WTC11 (cell line): Measurements from ENCODE around the gene CLNK. TPM values are rescaled to one million over a fixed set of nuclear protein-coding genes. Genes with fewer than 3 reads are reported as not detected.

Source experiments
- ATAC-seq: fragments of 200-7000 bp; cut with Tn5 transposase; 2 replicates; pipeline ENCODE4 v1.10.0; 2021; ENCODE audit warnings: mild to moderate bottlenecking, moderate library complexity
- CTCF ChIA-PET: fragments of 300-600 bp; sonication (Branson Sonifier 250); formaldehyde crosslinking; loops from one replicate; lab custom pipeline; 2021; ENCODE audit warnings: antibody characterized with exemption; lab: Charles Lee
- POLR2A ChIA-PET: fragments of 350-600 bp; sonication (Branson Sonifier 250); formaldehyde crosslinking; loops from one replicate; lab custom pipeline; 2021; ENCODE audit warnings: antibody characterized with exemption; lab: Charles Lee
- DNase-seq: peaks from one replicate; pipeline ENCODE4 v3.0.0; 2021; ENCODE audit warnings: low spot score
- H3K27ac Mint-ChIP-seq: 2 replicates; pipeline ENCODE4 v1.8.0; 2021; ENCODE audit warnings: mixed read lengths
- H3K27me3 Mint-ChIP-seq: 2 replicates; pipeline ENCODE4 v1.8.0; 2021; ENCODE audit warnings: low read depth, mild to moderate bottlenecking, moderate library complexity, mixed read lengths
- H3K36me3 Mint-ChIP-seq: 2 replicates; pipeline ENCODE4 v1.8.0; 2021; ENCODE audit warnings: mixed read lengths
- H3K4me1 Mint-ChIP-seq: 2 replicates; pipeline ENCODE4 v1.8.0; 2022; ENCODE audit warnings: mixed read lengths
- H3K4me3 Mint-ChIP-seq: 2 replicates; pipeline ENCODE4 v1.8.0; 2021; ENCODE audit warnings: mild to moderate bottlenecking, moderate library complexity, mixed read lengths
- H3K9me3 Mint-ChIP-seq: 2 replicates; pipeline ENCODE4 v1.8.0; 2021; ENCODE audit warnings: mixed read lengths
- AFF4 ChIP-seq: sonication (generic); formaldehyde crosslinking; IDR thresholded peaks from 2 replicates; pipeline ENCODE4 v1.8.1; 2023; ENCODE audit warnings: mild to moderate bottlenecking, missing genetic modification reagents, borderline replicate concordance
- E2F4 ChIP-seq: sonication (generic); formaldehyde crosslinking; IDR thresholded peaks from 2 replicates; pipeline ENCODE4 v1.8.1; 2022; ENCODE audit warnings: low read depth, mild to moderate bottlenecking, moderate library complexity, missing genetic modification reagents, borderline replicate concordance
- ELF4 ChIP-seq: sonication (generic); formaldehyde crosslinking; IDR thresholded peaks from 2 replicates; pipeline ENCODE4 v1.8.1; 2022; ENCODE audit warnings: low read depth, mild to moderate bottlenecking, moderate library complexity, missing genetic modification reagents
- FOXK1 ChIP-seq: sonication (generic); formaldehyde crosslinking; IDR thresholded peaks from 2 replicates; pipeline ENCODE4 v1.8.0; 2022; ENCODE audit warnings: mild to moderate bottlenecking, moderate library complexity, missing genetic modification reagents
- GRHL2 ChIP-seq: fragments of 250-450 bp; sonication (Bioruptor Pico); IDR thresholded peaks from 2 replicates; pipeline ENCODE4 v1.8.0; 2022; ENCODE audit warnings: mild to moderate bottlenecking, moderate library complexity; ENCODE audit not compliant: insufficient replicate concordance, severe bottlenecking
- HMGA2 ChIP-seq: fragments of 250-450 bp; sonication (Bioruptor Pico); IDR thresholded peaks from 2 replicates; pipeline ENCODE4 v1.4.0; 2021; ENCODE audit warnings: mild to moderate bottlenecking, moderate library complexity
- IRF1 ChIP-seq: sonication (generic); formaldehyde crosslinking; IDR thresholded peaks from 2 replicates; pipeline ENCODE4 v1.8.0; 2023; ENCODE audit warnings: missing genetic modification reagents
- KAT7 ChIP-seq: sonication (generic); formaldehyde crosslinking; IDR thresholded peaks from 2 replicates; pipeline ENCODE4 v1.8.1; 2023; ENCODE audit warnings: missing genetic modification reagents, mild to moderate bottlenecking, borderline replicate concordance
- MAX ChIP-seq: sonication (generic); formaldehyde crosslinking; IDR thresholded peaks from 2 replicates; pipeline ENCODE4 v1.8.0; 2022; ENCODE audit warnings: mild to moderate bottlenecking, missing genetic modification reagents
- MYBL2 ChIP-seq: sonication (generic); formaldehyde crosslinking; IDR thresholded peaks from 2 replicates; pipeline ENCODE4 v1.8.1; 2023; ENCODE audit warnings: mild to moderate bottlenecking, moderate library complexity, missing genetic modification reagents
- NFYB ChIP-seq: sonication (generic); formaldehyde crosslinking; conservative IDR thresholded peaks from 2 replicates; pipeline ENCODE4 v1.8.0; 2022; ENCODE audit warnings: low read depth, missing genetic modification reagents
- NR3C1 ChIP-seq: sonication (generic); formaldehyde crosslinking; conservative IDR thresholded peaks from 2 replicates; pipeline ENCODE4 v1.8.1; 2023; ENCODE audit warnings: low read depth, mild to moderate bottlenecking, missing genetic modification reagents
- PRRX2 ChIP-seq: fragments of 250-450 bp; sonication (Bioruptor Pico); IDR thresholded peaks from 2 replicates; pipeline ENCODE4 v1.8.0; 2021; ENCODE audit warnings: mild to moderate bottlenecking
- SOX15 ChIP-seq: fragments of 250-450 bp; sonication (Bioruptor Pico); IDR thresholded peaks from 2 replicates; pipeline ENCODE4 v1.9.0; 2021; ENCODE audit warnings: mild to moderate bottlenecking
- SP1 ChIP-seq: sonication (generic); formaldehyde crosslinking; conservative IDR thresholded peaks from 2 replicates; pipeline ENCODE4 v1.8.1; 2022; ENCODE audit warnings: missing genetic modification reagents
- USF1 ChIP-seq: sonication (generic); formaldehyde crosslinking; IDR thresholded peaks from 2 replicates; pipeline ENCODE4 v1.8.0; 2022; ENCODE audit warnings: mild to moderate bottlenecking, missing genetic modification reagents
- USF2 ChIP-seq: sonication (generic); formaldehyde crosslinking; IDR thresholded peaks from 2 replicates; pipeline ENCODE4 v1.8.1; 2023; ENCODE audit warnings: mild to moderate bottlenecking, missing genetic modification reagents, moderate library complexity
- ZBTB21 ChIP-seq: sonication (generic); formaldehyde crosslinking; IDR thresholded peaks from 2 replicates; pipeline ENCODE4 v1.8.1; 2023; ENCODE audit warnings: mild to moderate bottlenecking, missing genetic modification reagents, borderline replicate concordance
- ZNF317 ChIP-seq: sonication (generic); formaldehyde crosslinking; IDR thresholded peaks from 2 replicates; pipeline ENCODE4 v1.8.1; 2023; ENCODE audit warnings: low read depth, mild to moderate bottlenecking, moderate library complexity, missing genetic modification reagents, borderline replicate concordance
- ZNF416 ChIP-seq: fragments of 250-450 bp; sonication (Bioruptor Pico); IDR thresholded peaks from 2 replicates; pipeline ENCODE4 v1.9.0; 2021; ENCODE audit warnings: mild to moderate bottlenecking, inconsistent platforms
- total RNA-seq: library from RNA; stranded (reverse); gene quantifications from 3 replicates; pipeline ENCODE4 v1.2.3, GENCODE V29; 2021

CLNK gene
- total RNA-seq, 1 experiment from 2014 or later = not detected

- Mint-ChIP-seq H3K4me1 (peaks cover 5% of the 10 kb centered on the region), H3K27me3 (no peaks in the 10 kb centered on the region; the same call in 1 of the 2 replicates), H3K4me3 (no peak overlapping the region), H3K36me3 (no peaks in the 10 kb centered on the region), H3K9me3 (peaks cover 12% of the 10 kb centered on the region), H3K27ac (no peak overlapping the region)
- DNase-seq (no peak), ATAC-seq (no peak)
- ChIA-PET POLR2A (no interaction called here), CTCF (interaction anchor here (0.9 to 2.4 kb wide), 6 partner anchors 15 to 412 kb away, joined by 3 to 8 read pairs (median 4); no protein-coding TSS in a partner anchor)
- TF ChIP-seq PRRX2 (CRISPR knock-in tag) = no peak
- TF ChIP-seq ELF4 (CRISPR knock-in tag) = no peak
- TF ChIP-seq MYBL2 (CRISPR knock-in tag) = no peak
- TF ChIP-seq AFF4 (CRISPR knock-in tag) = no peak
- no peak for TF ChIP-seq KAT7 (CRISPR knock-in tag)
- no peak for TF ChIP-seq USF2 (CRISPR knock-in tag)
- TF ChIP-seq HMGA2 (CRISPR knock-in tag) = no peak
- no peak for TF ChIP-seq ZNF317 (CRISPR knock-in tag)
- no peak for TF ChIP-seq IRF1 (CRISPR knock-in tag)
- TF ChIP-seq FOXK1 (CRISPR knock-in tag) = no peak
- TF ChIP-seq SOX15 (CRISPR knock-in tag) = no peak
- TF ChIP-seq ZNF416 = no peak
- no peak for TF ChIP-seq ZBTB21 (CRISPR knock-in tag)
- TF ChIP-seq E2F4 (CRISPR knock-in tag) = no peak
- TF ChIP-seq MAX (CRISPR knock-in tag) = no peak
- TF ChIP-seq USF1 (CRISPR knock-in tag) = no peak
- TF ChIP-seq NR3C1 = no peak
- no peak for TF ChIP-seq GRHL2
- no peak for TF ChIP-seq SP1 (CRISPR knock-in tag)
- TF ChIP-seq NFYB = no peak
These were observed 131.8 kb downstream of the CLNK start for GRCh38 chr4:10552591-10553280.
